Raji (cell line): ENCODE measurements around the gene NPTN.

Experiments used
- POLR2A ChIP-seq: IDR thresholded peaks from 2 replicates; pipeline ENCODE4 v1.6.1; 2011; ENCODE audit warnings: low read depth, low read length, control low read depth; ENCODE audit not compliant: insufficient read depth

Gene NPTN

GRCh38 chr15:73570355-73571032 lies 62.7 kb downstream of the NPTN start:
- TF ChIP-seq POLR2A, result no peak

- TF ChIP-seq POLR2A, result no peak
Measured at GRCh38 chr15:73569361-73569760, 63.8 kb downstream of the NPTN start.

- no peak for TF ChIP-seq POLR2A
Measured at GRCh38 chr15:73568564-73569280, 64.5 kb downstream of the NPTN start.

GRCh38 chr15:73567020-73567419 lies 66.2 kb downstream of the NPTN start:
- no peak for TF ChIP-seq POLR2A

- TF ChIP-seq POLR2A, result no peak
Measured at GRCh38 chr15:73564255-73564654, 68.9 kb downstream of the NPTN start.

DNA sequence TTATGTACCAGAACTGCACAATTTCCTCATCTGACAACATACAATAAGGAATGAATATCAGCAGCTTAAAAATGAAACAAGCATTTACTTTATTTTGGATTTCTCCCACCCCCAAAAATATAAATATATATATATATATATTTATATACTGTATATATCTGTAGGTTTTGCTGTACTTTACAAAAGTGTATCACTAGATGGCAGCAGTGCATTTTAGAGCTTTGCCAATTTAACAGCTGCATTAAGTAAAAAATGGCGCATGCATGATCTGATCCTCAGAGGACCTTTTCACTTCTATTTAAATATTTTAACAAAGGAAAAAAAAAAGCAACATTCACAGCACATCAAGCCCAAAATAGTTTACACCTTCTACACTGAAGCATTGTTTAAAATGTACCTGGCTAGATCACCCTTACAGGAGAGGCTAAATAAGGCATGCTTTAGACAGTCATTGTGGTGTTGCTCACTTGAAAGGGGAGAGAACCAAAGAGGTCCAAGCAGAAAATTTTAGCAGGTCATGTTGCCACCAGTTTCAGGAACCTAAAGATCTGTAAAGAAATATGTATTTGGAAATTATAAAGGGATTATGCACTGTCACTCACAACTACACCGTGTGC lies 72.6 kb downstream of the NPTN start:
- TF ChIP-seq POLR2A, result no peak

- no peak for TF ChIP-seq POLR2A
Measured at GRCh38 chr15:73558529-73558928, 74.7 kb downstream of the NPTN start.

DNA sequence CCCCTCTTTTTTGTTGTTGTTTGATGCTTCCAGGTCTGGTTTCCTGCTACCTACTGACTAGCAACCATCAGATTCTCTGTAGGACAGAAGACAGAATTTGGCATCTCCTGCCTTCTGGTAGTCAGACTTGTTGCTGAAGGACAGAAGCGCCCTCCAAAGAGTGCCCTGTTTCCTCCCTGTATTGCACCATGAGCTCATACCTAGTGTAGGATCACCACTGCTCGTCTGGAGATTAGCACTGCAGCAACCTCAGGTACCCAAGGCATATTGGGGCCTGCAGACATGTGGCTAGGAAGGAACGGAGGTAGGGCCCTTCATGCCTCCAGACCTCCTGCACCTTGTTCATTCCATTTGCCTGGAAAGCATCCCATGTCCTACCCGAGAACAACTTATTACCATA lies 78.1 kb downstream of the NPTN start:
- TF ChIP-seq POLR2A, result no peak

DNA sequence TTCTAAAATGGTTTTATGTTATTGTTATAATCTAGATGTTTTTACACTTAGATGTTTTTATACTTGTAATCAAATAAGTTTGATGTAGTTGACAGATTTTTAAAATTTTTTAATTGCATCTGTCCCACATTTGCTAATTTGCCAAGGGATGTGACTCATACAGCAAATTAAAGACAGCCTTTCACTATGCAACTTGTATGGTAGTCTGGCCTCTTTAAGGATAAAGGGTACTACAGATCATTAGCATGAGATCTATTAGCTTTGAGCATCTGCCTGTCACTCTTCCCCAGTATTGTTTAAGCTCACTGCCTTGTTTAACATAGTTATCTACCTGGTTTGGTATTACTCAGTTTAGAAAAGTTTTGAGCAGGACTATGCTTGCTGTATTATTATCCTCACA lies 83.0 kb downstream of the NPTN start:
- no peak for TF ChIP-seq POLR2A

GRCh38 chr15:73541479-73541878 lies 91.7 kb downstream of the NPTN start:
- TF ChIP-seq POLR2A, result no peak

GRCh38 chr15:73540161-73540560 lies 93.0 kb downstream of the NPTN start:
- TF ChIP-seq POLR2A, result no peak

GRCh38 chr15:73539212-73540128 lies 93.7 kb downstream of the NPTN start:
- no peak for TF ChIP-seq POLR2A

GRCh38 chr15:73538563-73539211 lies 94.5 kb downstream of the NPTN start:
- no peak for TF ChIP-seq POLR2A

GRCh38 chr15:73538123-73538522 lies 95.1 kb downstream of the NPTN start:
- no peak for TF ChIP-seq POLR2A

GRCh38 chr15:73530649-73531048 lies 102.5 kb downstream of the NPTN start:
- no peak for TF ChIP-seq POLR2A
